ENCODE results near the gene LUZP1. TPM values are rescaled to one million over a fixed set of nuclear protein-coding genes. Genes with fewer than 3 reads are reported as not detected.
"Not testable (repeated sequence)": the region's sequence is repeated elsewhere in the genome, so short reads cannot be mapped to it uniquely, and the experiment has no call there.

Gene LUZP1
- 12.5 TPM for polyA plus RNA-seq (ENCODE audit: insufficient read length)

DNA sequence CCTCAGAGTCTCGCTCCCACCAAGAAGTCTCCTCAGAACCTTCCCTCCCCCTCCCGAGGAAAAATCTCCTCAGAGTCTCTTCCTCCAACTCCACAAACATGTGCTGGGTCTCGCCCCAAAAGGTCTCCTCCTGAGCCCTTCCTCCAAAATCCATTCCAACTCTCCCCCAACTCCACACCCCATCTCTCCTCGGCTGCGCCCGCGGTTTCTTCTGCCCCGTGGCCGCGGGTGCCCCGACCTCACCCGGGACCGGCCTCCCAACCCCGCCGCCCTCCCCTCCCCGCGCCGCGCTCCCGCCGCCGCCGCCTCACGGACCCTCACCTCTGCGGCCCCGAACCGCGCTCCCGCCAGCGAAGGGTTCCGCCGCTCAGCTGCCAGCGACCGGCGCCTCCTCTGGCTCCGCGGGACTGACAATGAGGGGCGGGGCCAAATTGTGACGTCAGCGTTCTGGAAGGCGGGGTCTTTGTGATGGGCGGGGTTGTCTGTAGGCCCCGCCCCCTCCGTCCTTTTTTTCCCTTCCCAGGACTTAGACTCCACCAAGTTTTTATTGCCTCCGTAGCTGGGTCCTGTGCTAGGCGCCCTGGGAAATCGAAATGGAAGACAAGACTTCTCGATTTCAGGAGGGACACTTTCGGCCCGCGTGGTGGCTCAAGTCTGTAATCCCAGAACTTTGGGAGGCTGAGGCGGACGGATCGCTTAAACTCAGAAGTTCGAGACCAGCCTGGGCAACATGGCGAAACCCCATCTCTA is at the start of gene LUZP1:
Gene LUZP1, minus strand, starts transcription at position 412 of the 750 bp plus-strand sequence.
- no peak for DNase-seq (ENCODE audit: low read depth)

DNA sequence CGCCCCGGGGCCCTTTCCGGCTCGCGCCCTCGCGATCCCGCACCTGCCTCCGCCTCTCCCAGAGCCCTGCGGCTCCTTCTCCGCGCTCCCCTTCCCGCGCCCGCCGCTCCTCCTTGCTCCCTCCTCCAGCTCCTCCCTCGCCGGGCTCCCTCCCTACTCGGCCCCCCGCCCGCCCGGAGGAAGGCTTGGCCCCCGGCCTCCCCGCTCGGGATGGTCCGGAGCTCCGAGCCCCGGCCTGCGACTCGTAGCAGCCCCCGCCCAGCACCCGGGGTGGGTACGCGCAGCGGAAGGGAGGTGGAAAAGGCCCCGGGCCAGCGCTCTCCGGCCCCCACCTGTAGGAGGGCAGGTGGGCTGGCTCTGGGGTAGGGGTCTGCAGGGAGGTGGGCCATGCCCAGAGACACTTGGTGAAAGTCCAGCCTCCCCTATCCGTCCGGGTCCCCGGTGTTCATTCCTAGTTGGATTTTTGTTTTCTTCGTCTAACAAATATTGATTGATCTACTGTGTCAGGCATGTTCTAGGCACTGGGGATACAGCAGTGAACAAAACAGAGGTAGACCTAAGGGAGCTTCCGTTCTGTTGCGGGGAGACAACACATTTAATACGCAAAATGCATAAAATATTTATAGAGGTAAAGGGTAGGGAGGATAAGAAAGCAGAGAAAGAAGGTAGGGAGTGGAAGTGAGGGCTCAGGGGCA is 48.9 kb upstream of the LUZP1 start, which contains the start of gene HTR1D:
Gene HTR1D, minus strand, starts transcription at position 82 of the 695 bp plus-strand sequence. CDS start 23,283 bp downstream, outside the sequence.
- DNase-seq (ENCODE audit: low read depth) = no peak

DNA sequence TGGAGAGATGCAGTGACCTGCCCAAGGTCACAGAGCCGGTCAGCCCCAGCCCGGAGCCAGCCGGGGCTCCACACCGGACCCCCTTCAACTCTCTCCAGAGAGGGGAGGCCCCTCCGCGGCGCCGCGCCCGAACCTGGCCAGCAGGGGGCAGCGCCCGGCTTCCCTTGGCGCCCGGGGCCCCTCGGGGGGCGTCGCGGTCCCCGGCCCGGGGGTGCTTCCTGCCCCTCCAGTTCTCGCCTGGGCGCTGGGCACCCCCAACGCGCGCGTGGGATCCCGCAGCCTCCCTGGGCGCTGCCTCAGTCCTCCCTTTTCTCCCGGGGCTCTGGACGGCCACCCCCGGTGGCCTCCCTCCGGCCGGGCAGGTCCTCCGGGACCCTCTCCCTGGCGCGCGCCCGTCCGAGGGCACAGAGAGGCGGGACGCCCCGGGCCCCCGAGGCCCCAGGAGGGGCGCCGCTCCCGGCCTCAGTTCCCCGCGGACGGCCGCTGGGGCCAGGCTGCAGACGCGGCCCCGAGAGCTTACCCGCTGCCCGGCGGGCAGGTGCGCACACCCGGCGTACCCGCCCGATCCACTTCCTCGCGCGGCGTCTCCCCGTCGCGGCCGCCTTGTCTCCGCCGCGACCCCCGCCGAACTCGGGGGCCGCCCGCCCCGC is 48.2 kb upstream of the LUZP1 start:
- DNase-seq (ENCODE audit: low read depth) = no peak

DNA sequence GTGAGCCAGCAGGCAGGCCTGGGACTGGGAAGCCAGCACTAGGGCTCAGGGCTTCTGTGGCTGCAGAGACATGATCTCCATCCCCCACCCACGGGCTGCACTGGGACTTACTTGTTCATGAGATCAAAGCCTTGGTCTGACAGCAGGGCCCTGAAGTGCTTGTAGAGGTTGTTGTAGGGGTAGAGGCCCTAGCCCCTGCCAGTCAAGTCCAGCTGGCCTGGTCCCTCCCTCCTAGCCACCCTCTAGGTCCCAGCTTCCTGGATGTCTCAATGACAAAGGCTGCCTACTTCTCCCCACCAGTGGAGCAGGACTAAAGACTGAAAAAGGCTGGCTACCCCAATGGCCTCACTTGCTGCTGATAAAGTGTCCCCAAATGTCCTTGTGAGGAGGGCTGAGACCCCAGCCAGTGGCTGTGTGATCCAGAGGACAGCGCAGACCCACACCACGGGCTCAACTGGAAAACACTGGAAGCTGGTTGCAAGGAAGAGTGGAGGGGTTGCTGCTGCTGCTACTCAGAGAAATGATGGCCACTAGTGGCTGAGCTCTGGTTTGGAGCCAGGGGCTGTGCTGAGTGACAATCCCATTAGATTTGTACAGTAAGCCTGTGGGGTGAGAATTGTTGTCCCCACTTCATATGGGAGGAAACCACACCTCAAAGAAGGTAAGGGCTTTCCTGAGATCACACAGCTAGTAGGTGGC is 47.2 kb upstream of the LUZP1 start:
- no peak for DNase-seq (ENCODE audit: low read depth)

DNA sequence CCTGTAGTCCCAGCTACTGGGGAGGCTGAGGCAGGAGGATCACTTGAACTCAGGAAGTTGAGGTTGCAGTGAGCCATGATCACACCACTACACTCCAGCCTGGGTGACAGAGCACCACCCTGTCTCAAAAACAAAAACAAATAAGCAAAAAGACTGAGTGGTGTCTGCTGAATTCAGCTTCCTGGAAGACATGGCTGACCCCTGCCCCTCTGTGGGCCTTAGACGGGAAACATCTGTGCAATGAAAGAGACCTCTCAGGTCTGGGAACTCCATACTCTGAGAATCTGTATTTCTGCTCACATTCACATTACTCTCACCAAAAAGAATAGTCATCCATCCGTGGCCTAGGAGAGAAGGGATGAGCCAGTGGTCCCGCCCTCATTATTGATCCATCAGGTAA is 46.6 kb upstream of the LUZP1 start:
- no peak for DNase-seq (ENCODE audit: low read depth)

DNA sequence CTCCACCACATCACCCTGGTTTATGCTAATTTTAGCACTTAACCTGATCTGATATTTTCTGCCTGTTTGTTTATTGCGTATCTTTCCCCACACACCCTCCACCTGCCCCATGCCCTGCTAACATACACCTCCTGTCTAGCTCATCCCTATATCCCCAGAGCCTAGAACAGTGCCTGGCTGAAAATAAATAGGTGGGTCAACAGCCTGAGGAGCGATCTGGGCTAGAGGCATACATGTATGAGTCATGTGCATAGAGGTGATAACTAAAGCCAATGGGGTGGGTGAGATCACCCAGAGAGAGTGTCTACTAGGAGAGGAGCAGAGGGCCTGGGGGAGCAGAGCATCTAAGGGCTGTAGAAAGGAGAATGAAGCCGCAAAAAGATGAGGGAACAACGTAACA is 46.0 kb upstream of the LUZP1 start:
- no peak for DNase-seq (ENCODE audit: low read depth)

DNA sequence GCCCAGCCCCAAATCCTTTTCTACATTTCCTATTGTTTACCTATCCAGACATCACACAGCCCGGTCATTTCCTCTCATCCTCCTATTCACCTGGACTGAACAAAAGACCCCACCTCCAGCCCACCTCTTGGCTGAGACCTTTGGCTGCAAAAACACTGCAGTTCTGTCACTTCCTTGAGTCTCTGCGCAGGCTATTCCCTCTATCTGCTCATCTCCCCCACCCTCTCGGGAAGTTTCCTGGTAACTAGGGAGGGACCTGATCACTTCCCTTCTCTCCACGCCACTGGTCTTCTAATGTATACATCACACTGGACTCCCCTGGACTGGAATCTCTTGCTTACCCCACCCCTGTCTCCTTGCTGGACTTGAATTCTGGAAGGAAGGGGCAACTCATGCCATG is 43.3 kb upstream of the LUZP1 start:
- no peak for DNase-seq (ENCODE audit: low read depth)

DNA sequence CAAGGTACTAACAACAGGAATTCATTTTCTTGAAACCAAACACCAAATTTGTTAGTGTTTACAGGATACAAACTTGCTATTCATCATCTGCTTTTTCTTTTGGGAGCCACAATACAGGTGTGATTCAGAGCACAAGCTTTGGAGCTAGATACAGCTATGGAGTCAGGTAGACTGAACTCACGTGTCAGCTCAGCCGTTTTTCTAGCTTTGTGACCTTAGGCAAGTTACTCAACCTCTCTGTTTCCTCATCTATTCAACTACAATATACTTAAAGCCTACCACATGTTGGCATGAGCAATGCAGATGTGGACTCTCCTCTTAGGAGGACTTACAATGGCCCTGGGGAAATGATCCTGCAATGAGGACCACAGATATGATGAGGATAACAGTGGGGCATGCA is 42.3 kb upstream of the LUZP1 start:
- DNase-seq (ENCODE audit: low read depth) = no peak

DNA sequence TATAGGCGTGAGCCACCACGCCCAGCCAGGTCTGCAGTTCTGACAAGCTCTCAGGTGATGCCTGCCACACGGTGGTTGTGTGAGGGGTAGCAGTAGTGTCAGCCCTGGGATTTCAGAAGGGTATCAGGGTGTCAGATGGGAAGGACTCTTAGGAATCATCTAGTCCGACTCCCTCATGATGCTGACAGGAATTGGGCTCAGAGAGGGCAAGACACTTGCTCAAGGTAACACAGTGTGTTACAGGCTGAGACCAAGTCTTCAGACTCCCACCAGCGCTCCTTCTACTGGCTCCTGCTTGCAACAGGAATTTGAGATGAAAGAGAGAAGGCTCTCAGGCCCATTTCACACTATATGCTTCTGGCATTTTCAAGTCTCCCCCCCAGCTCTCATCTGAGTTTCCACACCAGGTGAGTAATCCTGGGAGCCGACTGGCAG is 41.7 kb upstream of the LUZP1 start:
- DNase-seq (ENCODE audit: low read depth) = no peak

DNA sequence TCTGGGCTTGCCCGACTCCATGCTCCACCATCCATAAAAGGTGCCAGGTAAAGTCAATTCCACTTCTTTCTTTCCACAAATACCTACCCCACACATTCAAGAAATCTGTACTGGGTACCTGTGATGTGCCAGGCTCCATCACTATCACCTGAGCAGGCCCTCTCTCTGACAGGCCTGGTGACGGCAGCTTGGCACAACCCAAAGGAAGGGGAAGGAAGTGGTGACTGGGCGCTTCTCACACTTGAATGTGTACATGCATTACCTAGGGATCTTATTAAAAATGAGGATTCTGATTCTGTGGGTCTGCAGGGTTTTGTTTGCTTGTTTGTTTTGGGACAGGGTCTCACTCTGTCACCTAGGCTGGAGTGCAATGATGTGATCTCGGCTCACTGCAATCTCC is 41.1 kb upstream of the LUZP1 start:
- no peak for DNase-seq (ENCODE audit: low read depth)

DNA sequence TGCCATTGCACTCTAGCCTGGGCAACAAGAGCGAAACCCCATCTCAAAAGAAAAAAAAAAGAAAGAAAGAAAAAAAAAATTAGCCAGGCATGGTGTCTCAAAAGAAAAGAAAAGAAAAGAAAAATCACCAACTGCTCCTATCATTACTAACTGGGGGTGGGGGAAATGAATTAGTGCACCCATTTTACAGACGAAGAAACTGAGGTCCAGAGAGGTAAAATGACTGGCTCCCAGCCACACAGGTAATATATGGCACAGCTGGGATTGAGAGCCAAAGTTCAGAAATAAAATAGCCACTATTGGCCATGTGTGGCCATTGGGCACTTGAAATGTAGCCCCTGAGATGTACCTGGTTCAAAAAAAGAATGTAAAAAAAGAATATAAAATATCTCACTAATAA is 39.9 kb upstream of the LUZP1 start:
- DNase-seq (ENCODE audit: low read depth) = no peak

DNA sequence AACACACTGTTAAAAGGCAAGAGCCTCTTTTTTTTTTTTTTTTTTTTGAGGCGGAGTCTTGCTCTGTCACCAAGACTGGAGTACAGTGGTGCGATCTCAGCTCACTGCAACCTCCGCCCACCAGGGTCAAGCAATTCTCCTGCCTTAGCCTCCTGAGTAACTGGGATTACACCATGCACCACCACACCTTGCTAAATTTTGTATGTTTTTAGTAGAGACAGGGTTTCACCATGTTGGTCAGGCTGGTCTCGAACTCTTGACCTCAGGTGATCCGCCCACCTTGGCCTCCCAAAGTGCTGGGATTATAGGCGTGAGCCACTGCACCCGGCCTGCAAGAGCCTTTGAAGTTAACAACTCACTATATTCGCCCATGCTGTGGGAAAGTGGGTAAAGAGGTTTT is 39.1 kb upstream of the LUZP1 start:
- DNase-seq (ENCODE audit: low read depth) = not testable (repeated sequence)

DNA sequence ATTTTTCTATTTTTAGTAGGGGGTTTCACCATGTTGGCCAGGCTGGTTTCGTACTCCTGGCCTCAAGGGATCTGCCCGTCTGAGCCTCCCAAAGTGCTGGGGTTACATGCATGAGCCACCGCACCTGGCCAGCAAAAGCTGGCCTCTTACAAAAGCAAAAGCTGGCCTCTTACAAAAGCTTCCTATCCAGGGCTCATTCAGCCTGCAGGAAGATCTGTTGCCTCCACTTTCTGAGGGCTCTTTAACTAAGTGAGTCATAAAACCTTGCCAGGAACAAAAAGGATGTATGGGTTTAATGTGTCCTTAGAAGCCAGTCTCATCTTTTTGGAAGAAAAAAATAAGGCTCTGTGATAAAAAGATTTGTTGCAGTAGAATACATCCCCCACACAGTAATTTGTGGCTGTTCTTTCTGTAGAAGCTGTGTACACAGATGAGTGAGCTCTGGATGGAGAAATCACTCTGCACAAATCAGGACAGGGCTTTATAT is 33.6 kb upstream of the LUZP1 start:
- DNase-seq (ENCODE audit: low read depth) = no peak

DNA sequence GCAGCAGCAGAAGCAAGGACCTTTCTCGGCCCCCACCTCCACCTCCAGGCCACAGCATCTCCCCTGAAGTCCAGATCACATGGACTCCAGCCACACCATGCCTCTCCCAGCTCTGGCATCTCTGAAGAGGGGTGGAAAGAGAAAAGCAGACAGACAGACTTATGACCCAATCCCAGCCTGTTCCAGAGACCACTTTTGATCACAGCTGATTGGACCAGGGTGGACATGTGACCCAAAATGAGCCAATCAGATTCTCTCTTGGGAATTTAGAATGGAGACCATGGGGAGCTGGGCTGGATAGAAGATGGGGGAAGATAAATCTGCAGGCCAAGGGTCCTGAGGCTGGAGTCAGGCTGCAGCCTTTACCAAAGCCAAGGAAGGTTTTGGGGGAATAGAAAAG is 32.2 kb upstream of the LUZP1 start:
- DNase-seq (ENCODE audit: low read depth) = no peak

DNA sequence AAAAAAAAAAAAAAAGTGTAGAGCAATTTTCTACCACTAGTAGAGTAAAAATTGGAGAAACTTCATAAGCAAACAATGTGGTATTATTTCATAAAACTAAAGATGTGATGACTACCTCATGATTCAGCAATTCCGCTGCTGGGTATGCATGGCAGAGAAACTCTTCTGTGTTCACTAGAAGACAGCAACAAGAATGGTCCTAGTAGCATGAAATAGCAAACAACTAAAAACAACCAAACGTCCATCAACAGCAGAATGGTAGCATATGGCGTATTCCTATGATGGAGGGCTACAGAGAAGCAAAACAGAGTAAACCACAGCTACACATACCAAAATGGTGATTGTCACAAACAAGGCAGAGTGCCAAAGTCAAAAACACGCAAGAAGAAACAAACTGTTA is 29.7 kb upstream of the LUZP1 start:
- DNase-seq (ENCODE audit: low read depth) = no peak

DNA sequence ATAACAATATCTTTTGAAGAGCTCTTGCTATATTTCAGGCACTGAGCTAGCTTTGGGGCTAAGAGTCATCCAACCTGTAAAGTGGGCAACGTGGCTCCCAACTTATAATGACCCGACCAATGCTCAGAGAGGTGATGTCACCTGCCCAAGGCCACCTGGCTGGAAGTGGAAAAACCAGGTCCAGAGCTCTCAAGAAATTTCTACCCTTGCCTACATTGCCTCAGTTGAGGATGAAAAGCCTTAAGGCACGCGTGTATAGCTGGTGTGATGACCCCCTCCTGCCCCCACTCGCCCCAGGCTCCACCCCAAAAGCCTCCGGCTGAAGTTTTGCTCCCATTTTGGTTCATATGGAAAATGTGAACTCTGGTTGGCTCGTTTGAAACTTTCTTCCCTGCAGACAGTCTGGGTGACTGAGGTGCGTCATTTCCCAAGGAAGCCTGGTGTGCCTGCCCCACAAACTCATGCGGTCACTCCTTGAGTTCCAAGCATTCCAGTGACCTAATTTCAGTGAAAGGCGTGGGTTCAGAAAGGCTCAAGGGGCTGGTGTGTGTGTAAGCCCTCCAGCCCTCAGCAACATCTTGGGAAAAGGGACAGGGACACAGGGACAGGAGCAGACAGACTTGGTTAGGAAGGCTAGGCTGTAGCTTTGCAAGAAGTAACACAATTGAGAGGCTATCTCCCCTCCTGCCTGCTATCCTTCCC is 28.1 kb upstream of the LUZP1 start:
- no peak for DNase-seq (ENCODE audit: low read depth)

DNA sequence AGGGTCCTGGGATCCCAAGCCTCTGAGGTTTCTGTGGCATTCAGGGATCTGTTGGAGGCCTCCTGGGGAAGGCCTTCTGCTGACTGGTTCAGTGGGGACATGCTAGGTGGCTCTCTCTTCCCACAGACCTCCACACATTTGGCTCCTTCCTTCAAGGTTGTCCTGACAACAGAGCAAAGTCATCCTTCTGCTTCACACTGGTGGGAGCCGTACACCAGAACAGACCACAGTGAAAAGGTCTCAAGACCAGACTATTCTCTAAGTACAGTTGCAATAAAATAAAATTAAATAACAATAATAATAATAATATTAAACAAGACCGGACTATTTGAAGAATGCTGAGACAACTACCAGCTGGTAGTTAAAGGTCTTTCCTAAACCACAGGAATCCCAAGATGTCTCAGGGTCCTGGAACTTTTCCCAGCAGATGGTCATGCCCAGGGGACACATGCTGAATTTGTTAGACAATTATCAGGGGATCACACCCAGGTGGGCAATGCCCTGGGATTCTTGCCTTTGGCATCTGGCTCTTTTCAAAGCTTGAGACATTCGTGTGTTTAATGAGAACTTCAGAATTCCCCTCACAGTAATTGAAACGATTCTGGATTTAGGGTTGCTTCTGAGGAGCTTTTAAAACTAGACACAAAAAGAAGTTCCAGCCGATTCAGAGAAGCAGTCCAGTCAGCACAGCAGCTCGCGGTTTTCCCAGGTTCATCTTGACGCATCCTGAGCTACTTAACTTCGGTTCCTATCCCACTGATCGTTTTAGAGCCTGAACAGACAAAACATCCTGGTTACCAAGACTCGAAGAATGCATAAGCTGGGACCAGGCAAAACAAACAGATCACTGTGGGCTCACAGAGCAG is 25.7 kb upstream of the LUZP1 start:
- DNase-seq (ENCODE audit: low read depth) = no peak

DNA sequence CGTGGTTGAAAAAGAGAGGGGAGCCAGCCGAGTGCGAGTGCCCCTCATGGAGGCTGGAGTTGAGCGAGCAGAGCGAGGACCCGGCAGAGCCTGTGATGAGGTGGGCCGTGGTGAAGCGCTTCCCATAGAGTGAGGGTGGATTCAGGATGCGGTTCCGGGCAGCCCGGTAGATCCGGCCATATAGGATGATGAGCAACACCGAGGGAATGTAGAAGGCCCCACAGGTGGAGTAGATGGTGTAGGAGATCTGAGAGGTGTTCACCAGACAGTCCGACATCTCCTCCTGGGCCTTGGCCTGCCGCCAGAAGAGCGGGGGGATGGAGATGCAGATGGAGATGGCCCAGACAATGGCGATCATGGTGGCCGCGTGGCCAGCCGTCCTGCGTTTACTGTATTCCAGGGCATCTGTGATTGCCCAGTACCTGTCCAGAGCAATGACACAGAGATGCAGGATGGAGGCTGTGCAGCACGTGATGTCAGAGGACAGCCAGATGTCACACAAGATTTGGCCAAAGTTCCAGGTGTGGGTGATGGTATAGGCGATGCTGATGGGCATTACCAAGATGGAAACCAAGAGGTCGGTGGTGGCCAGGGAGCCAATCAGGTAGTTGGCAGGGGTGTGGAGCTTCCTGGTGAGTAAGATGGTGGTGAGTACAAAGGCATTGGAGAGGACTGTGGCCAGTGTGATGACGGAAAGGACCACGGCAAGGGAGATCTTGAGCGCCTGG is 24.9 kb upstream of the LUZP1 start:
- DNase-seq (ENCODE audit: low read depth) = no peak

DNA sequence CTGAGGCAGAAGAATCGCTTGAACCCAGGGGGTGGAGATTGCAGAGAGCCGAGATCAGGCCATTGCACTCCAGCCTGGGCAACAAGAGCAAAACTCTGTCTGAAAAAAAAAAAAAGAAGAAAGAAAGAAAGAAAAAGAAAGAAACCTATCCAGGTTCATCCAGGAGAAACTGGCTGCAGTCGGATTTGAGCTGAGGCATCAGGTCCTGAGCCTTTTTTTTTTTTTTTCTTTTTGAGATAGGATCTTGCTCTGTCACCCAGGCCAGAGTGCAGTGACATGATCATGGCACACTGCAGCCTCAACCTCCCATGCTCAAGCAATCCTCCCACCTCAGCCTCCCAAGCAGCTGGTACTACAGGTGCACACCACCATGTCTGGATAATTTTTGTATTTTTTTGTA is 22.5 kb upstream of the LUZP1 start:
- DNase-seq (ENCODE audit: low read depth) = no peak

All from forelimb muscle (tissue), 1 donor.